EL (cell line): ENCODE results near the gene RPTN.
"Not testable (repeated sequence)": the region's sequence is repeated elsewhere in the genome, so short reads cannot be mapped to it uniquely, and the experiment has no call there.

Experiments
- DNase-seq: peaks from one replicate; pipeline ENCODE4 v3.0.0-alpha.2; 2016

RPTN gene

GRCh38 chr1:152164517-152165136 lies 5.6 kb upstream of the RPTN start:
- no peak for DNase-seq

- peak; percentile 93 for DNase-seq
These were observed 3.9 kb upstream of the RPTN start for GRCh38 chr1:152162792-152163463.

- DNase-seq: no peak
These were observed 1.5 kb upstream of the RPTN start for GRCh38 chr1:152160576-152160975.

GRCh38 chr1:152153996-152154395 lies 5.0 kb downstream of the RPTN start:
- DNase-seq: no peak

GRCh38 chr1:152151646-152152045 lies 7.4 kb downstream of the RPTN start:
- no peak for DNase-seq

GRCh38 chr1:152148981-152149380 lies 10.0 kb downstream of the RPTN start:
- peak; percentile 39 for DNase-seq

- no peak for DNase-seq
These were observed 11.0 kb downstream of the RPTN start for GRCh38 chr1:152148051-152148450.

GRCh38 chr1:152145769-152146168 lies 13.3 kb downstream of the RPTN start:
- DNase-seq: no peak

GRCh38 chr1:152144674-152145183 lies 14.3 kb downstream of the RPTN start:
- DNase-seq: not testable (repeated sequence)

- no peak for DNase-seq
These were observed 15.7 kb downstream of the RPTN start for GRCh38 chr1:152143150-152143887.

- peak; percentile 73 for DNase-seq
These were observed 16.9 kb downstream of the RPTN start for GRCh38 chr1:152141971-152142584.

GRCh38 chr1:152137215-152137614 lies 21.8 kb downstream of the RPTN start:
- DNase-seq: no peak

- no peak for DNase-seq
These were observed 28.8 kb downstream of the RPTN start for GRCh38 chr1:152130186-152130585.

- peak; percentile 13 for DNase-seq
These were observed 31.4 kb downstream of the RPTN start for GRCh38 chr1:152127673-152128072.

GRCh38 chr1:152125834-152126443 lies 33.1 kb downstream of the RPTN start:
- DNase-seq: no peak

GRCh38 chr1:152118915-152119314 lies 40.1 kb downstream of the RPTN start:
- no peak for DNase-seq

- DNase-seq: no peak
These were observed 43.7 kb downstream of the RPTN start, which contains the start of gene TCHH for GRCh38 chr1:152115344-152115743. Gene TCHH, minus strand, starts transcription at chr1:152115444. Its CDS starts 1,364 bp downstream, at chr1:152114080.

- DNase-seq: no peak
These were observed 46.1 kb downstream of the RPTN start for GRCh38 chr1:152112885-152113432.

- peak; percentile 38 for DNase-seq
These were observed 46.7 kb downstream of the RPTN start for GRCh38 chr1:152112101-152112884.

- DNase-seq: peak; percentile 64
These were observed 47.5 kb downstream of the RPTN start for GRCh38 chr1:152111515-152111968.

- peak; percentile 70 for DNase-seq
These were observed 48.0 kb downstream of the RPTN start for GRCh38 chr1:152110860-152111514.
